Tibial artery (tissue), 4 donors: Measurements from ENCODE around the gene B4GALT6.

ENCODE experiments used
- DNase-seq, 2 donors: peaks; one replicate each; pipeline ENCODE4 v3.0.0-alpha.2; 2019
- H3K27ac ChIP-seq, 2 donors: fragments of 200-600 bp; sonication (generic) in 1 of 2; 1 replicate in 1 of 2; 2 replicates in 1 of 2; pipeline ENCODE4 v1.5.1; 2018 to 2019; ENCODE audit warnings: mild to moderate bottlenecking in 1 of 2
- H3K27me3 ChIP-seq, 2 donors: fragments of 200-600 bp; sonication (generic) in 1 of 2; one replicate each; pipeline versions ENCODE4 v1.5.1 to v1.6.0; 2016 to 2019
- H3K36me3 ChIP-seq, 3 donors: fragments of 200-600 bp; sonication (generic) in 2 of 3; one replicate each; pipeline ENCODE4 v1.5.1; 2016 to 2019; ENCODE audit warnings: mild to moderate bottlenecking in 2 of 3
- H3K4me1 ChIP-seq, 4 donors: fragments of 200-600 bp; sonication (generic) in 2 of 4; 1 replicate in 3 of 4; 2 replicates in 1 of 4; pipeline ENCODE4 v1.5.1; 2016 to 2019
- H3K4me3 ChIP-seq, 2 donors: fragments of 200-600 bp; sonication (generic) in 1 of 2; 1 replicate in 1 of 2; 2 replicates in 1 of 2; pipeline ENCODE4 v1.5.1; 2018 to 2019; ENCODE audit warnings: mild to moderate bottlenecking in 2 of 2
- H3K9me3 ChIP-seq, 3 donors: fragments of 200-600 bp; sonication (generic) in 1 of 3; one replicate each; pipeline ENCODE4 v1.5.1; 2016 to 2019
- CTCF ChIP-seq, 2 experiments: fragments of 200-600 bp in 1 of 2; fragments of 450-650 bp in 1 of 2; IDR thresholded peaks; one replicate each; pipeline ENCODE4 v1.5.1; 2017 to 2019; ENCODE audit warnings: antibody characterized with exemption in 2 of 2, mild to moderate bottlenecking in 1 of 2, moderate library complexity in 1 of 2
- intact Hi-C: fragments of 100-400 bp; cut with DNase I; formaldehyde crosslinking; loops from one replicate; pipeline ENCODE4 v1.15.0; 2023; ENCODE audit warnings: low total_unique reads

The B4GALT6 gene

GRCh38 chr18:31631526-31631925 is 52.9 kb downstream of the B4GALT6 start:
- no peaks in the 10 kb centered on the region for H3K4me1 ChIP-seq
- intact Hi-C loops: no loop called here
- no peak for DNase-seq
- H3K4me3 ChIP-seq: no peak overlapping the region
- H3K27me3 ChIP-seq: no peaks in the 10 kb centered on the region
- H3K27ac ChIP-seq: no peak overlapping the region
- H3K36me3 ChIP-seq: no peaks in the 10 kb centered on the region
- no peaks in the 10 kb centered on the region for H3K9me3 ChIP-seq
- TF ChIP-seq CTCF (IDR thresholded peaks at IDR 0.05): no peak

- no peak for TF ChIP-seq CTCF (IDR thresholded peaks at IDR 0.05)
- no peaks in the 10 kb centered on the region for H3K27me3 ChIP-seq
- H3K4me3 ChIP-seq: no peak overlapping the region
- intact Hi-C loops: no loop called here
- no peaks in the 10 kb centered on the region for H3K36me3 ChIP-seq
- no peak overlapping the region for H3K27ac ChIP-seq
- no peaks in the 10 kb centered on the region for H3K9me3 ChIP-seq
- DNase-seq: no peak
- no peaks in the 10 kb centered on the region for H3K4me1 ChIP-seq
Measured at GRCh38 chr18:31630549-31630948, 53.8 kb downstream of the B4GALT6 start.

- Histone ChIP-seq H3K4me1 (no peaks in the 10 kb centered on the region), H3K36me3 (no peaks in the 10 kb centered on the region), H3K4me3 (no peak overlapping the region), H3K9me3 (no peaks in the 10 kb centered on the region), H3K27ac (no peak overlapping the region), H3K27me3 (no peaks in the 10 kb centered on the region)
- TF ChIP-seq CTCF (IDR thresholded peaks at IDR 0.05): no peak
- intact Hi-C loops: no loop called here
- DNase-seq: no peak
Measured at GRCh38 chr18:31626409-31626808, 58.0 kb downstream of the B4GALT6 start.

- no peak for DNase-seq
- H3K27ac ChIP-seq: no peak overlapping the region
- H3K27me3 ChIP-seq: no peaks in the 10 kb centered on the region
- TF ChIP-seq CTCF (IDR thresholded peaks at IDR 0.05): no peak
- no peaks in the 10 kb centered on the region for H3K36me3 ChIP-seq
- H3K4me1 ChIP-seq: no peaks in the 10 kb centered on the region
- intact Hi-C loops: no loop called here
- no peaks in the 10 kb centered on the region for H3K9me3 ChIP-seq
- H3K4me3 ChIP-seq: no peak overlapping the region
Measured at GRCh38 chr18:31624892-31625640, 59.3 kb downstream of the B4GALT6 start.

GRCh38 chr18:31619291-31619690 is 65.1 kb downstream of the B4GALT6 start:
- no peak for TF ChIP-seq CTCF (IDR thresholded peaks at IDR 0.05)
- H3K4me1 ChIP-seq: no peaks in the 10 kb centered on the region
- H3K27me3 ChIP-seq: no peaks in the 10 kb centered on the region
- DNase-seq: no peak
- intact Hi-C loops: no loop called here
- H3K36me3 ChIP-seq: no peaks in the 10 kb centered on the region
- H3K27ac ChIP-seq: no peak overlapping the region
- no peaks in the 10 kb centered on the region for H3K9me3 ChIP-seq
- no peak overlapping the region for H3K4me3 ChIP-seq

- no peak for DNase-seq
Measured at GRCh38 chr18:31618801-31619200, 65.6 kb downstream of the B4GALT6 start.

More at GRCh38 chr18:31618801-31619200, 65.6 kb downstream of the B4GALT6 start:
- Histone ChIP-seq H3K36me3 (no peaks in the 10 kb centered on the region), H3K4me1 (no peaks in the 10 kb centered on the region), H3K4me3 (no peak overlapping the region), H3K27me3 (no peaks in the 10 kb centered on the region), H3K9me3 (no peaks in the 10 kb centered on the region), H3K27ac (no peak overlapping the region)
- intact Hi-C loops: no loop called here
- TF ChIP-seq CTCF (IDR thresholded peaks at IDR 0.05): no peak
